RKO (cell line): ENCODE measurements around the gene CCDC149.
A peak's percentile ranks its signal among the peaks of the same experiment; 100 is the strongest.

Source experiments
- DNase-seq: peaks from one replicate; pipeline ENCODE4 v3.0.0-alpha.2; 2016; ENCODE audit warnings: low spot score

Gene CCDC149

GRCh38 chr4:24912252-24913118 lies at the start of gene CCDC149:
CCDC149 (minus strand) TSS chr4:24913042; CDS start chr4:24912864, 178 bp downstream.
- DNase-seq = peak; percentile 58

- DNase-seq = no peak
These were observed 45.0 kb upstream of the CCDC149 start for GRCh38 chr4:24957886-24958285.

- DNase-seq = no peak
These were observed 43.9 kb upstream of the CCDC149 start for GRCh38 chr4:24956763-24957162.

- DNase-seq = no peak
These were observed 43.2 kb upstream of the CCDC149 start for GRCh38 chr4:24956091-24956490.

- DNase-seq = no peak
These were observed 39.8 kb upstream of the CCDC149 start for GRCh38 chr4:24952667-24953066.

GRCh38 chr4:24949970-24950369 lies 37.1 kb upstream of the CCDC149 start:
- DNase-seq = no peak

GRCh38 chr4:24937917-24938281 lies 25.1 kb upstream of the CCDC149 start:
- no peak for DNase-seq

GRCh38 chr4:24937176-24937916 lies 24.5 kb upstream of the CCDC149 start:
- DNase-seq = no peak

- no peak for DNase-seq
These were observed 23.0 kb upstream of the CCDC149 start for GRCh38 chr4:24935856-24936255.

- DNase-seq = no peak
These were observed 21.5 kb upstream of the CCDC149 start for GRCh38 chr4:24934311-24934710.

GRCh38 chr4:24933684-24934275 lies 20.9 kb upstream of the CCDC149 start:
- DNase-seq = no peak

GRCh38 chr4:24932515-24933225 lies 19.8 kb upstream of the CCDC149 start:
- no peak for DNase-seq

- no peak for DNase-seq
These were observed 17.3 kb upstream of the CCDC149 start for GRCh38 chr4:24930151-24930550.

- no peak for DNase-seq
These were observed 15.9 kb upstream of the CCDC149 start for GRCh38 chr4:24928708-24929107.

- DNase-seq = no peak
These were observed 14.2 kb upstream of the CCDC149 start for GRCh38 chr4:24927049-24927448.

GRCh38 chr4:24924309-24924781 lies 11.5 kb upstream of the CCDC149 start:
- peak; percentile 40 for DNase-seq

GRCh38 chr4:24923550-24923949 lies 10.7 kb upstream of the CCDC149 start:
- DNase-seq = no peak

GRCh38 chr4:24923002-24923401 lies 10.2 kb upstream of the CCDC149 start:
- no peak for DNase-seq

GRCh38 chr4:24922416-24922815 lies 9.6 kb upstream of the CCDC149 start:
- no peak for DNase-seq

- DNase-seq = no peak
These were observed 8.6 kb upstream of the CCDC149 start for GRCh38 chr4:24921491-24921890.

- no peak for DNase-seq
These were observed 7.2 kb upstream of the CCDC149 start for GRCh38 chr4:24920008-24920407.
